HFF-Myc (cell line): ENCODE results near the gene PRKCE.

Experiments
- DNase-seq: peaks from one replicate; pipeline ENCODE4 v3.0.0-alpha.2; 2011; ENCODE audit warnings: low read depth; ENCODE audit errors: extremely low read depth
- H3K4me3 ChIP-seq: replicated peaks from 2 replicates; pipeline ENCODE4 v1.5.1; 2011; ENCODE audit warnings: low read depth, mild to moderate bottlenecking, control low read depth, low read length
- TF ChIP-seq, protein P1 (sequence below): IDR thresholded peaks from 2 replicates; pipeline ENCODE4 v1.5.1; 2012; ENCODE audit warnings: mild to moderate bottlenecking, low read depth, low read length, control low read depth; ENCODE audit errors: missing control alignments

Gene PRKCE

DNA sequence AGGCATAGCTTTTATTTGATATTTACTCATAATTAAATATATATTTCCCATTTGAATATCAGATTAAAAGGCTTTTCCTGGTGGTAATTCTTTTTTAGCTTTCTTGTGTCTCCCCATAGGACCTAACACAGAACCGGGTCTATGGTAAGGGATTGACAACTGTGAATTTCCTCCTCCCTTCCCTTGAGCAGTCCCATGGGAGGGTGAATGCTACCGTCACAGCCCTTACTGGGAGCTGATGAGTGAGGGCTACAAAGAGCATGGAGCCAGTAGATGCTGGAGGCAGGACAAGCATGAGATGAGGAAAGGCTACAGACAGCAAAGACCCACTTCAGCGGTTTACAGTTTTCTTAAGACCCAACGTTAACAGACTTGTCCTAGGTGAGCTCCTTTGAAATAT is 475.1 kb downstream of the PRKCE start:
- no peak overlapping the region for H3K4me3 ChIP-seq
- DNase-seq, result no peak
- TF ChIP-seq, protein P1, sequence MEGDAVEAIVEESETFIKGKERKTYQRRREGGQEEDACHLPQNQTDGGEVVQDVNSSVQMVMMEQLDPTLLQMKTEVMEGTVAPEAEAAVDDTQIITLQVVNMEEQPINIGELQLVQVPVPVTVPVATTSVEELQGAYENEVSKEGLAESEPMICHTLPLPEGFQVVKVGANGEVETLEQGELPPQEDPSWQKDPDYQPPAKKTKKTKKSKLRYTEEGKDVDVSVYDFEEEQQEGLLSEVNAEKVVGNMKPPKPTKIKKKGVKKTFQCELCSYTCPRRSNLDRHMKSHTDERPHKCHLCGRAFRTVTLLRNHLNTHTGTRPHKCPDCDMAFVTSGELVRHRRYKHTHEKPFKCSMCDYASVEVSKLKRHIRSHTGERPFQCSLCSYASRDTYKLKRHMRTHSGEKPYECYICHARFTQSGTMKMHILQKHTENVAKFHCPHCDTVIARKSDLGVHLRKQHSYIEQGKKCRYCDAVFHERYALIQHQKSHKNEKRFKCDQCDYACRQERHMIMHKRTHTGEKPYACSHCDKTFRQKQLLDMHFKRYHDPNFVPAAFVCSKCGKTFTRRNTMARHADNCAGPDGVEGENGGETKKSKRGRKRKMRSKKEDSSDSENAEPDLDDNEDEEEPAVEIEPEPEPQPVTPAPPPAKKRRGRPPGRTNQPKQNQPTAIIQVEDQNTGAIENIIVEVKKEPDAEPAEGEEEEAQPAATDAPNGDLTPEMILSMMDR, result no peak

DNA sequence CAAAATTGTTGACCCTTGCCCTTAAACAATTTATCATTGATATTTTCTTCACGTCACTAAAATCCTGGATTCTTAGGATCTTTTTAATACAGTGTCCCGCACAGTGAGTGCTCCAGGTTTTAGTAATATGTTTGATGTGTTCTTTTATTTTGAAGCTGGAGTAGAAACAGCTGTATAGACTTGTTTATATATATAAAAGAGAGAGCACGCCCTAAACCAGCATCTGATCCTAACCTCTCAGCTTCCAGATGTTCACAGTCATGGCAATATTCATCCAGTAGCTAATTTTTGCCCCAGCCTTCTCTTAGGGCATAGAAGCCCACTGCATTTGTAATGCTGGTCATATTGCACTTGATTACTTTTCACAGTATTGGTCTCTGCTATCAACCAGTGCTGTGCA is 475.7 kb downstream of the PRKCE start:
- no peak overlapping the region for H3K4me3 ChIP-seq
- TF ChIP-seq, protein P1, result no peak
- no peak for DNase-seq

DNA sequence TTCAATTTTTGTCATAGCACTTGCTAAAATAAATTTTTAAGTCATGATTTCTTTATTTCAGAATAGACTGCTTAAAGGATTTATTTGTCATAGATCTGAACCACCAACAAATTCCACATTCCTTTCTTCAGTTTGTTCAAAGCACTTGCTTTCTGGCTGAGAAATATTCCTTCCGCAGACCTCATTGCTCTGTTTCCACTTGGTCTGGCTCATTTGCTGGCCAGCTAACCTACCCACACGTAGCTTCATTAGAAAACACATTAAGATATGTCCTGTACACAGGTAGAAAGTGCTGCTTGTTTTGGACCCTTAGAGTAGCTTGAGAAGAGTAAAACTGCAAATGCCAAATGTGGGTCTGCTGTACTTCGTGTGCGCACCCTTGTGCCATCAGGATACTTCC is 479.0 kb downstream of the PRKCE start:
- no peak overlapping the region for H3K4me3 ChIP-seq
- TF ChIP-seq, protein P1, result no peak
- no peak for DNase-seq

DNA sequence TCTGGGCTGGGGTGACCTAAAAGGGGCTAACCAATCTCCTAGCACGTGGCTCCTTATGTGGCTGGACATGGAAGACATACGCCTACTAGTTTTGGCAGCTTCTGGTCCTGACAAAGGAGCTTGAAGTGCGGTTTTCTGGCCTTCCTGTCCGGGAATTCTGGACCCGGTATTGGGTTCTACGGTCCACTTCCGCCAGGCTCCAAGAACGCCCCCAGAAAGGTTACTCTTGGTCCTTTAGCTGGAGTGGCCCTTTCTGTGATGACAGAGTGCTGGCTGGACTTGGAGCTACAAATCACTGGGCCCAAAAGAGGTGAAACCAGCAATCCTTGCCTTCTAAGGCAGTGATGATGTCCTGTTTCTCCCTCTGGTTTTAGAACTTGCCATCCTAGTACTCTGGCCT is 481.5 kb downstream of the PRKCE start:
- no peak overlapping the region for H3K4me3 ChIP-seq
- TF ChIP-seq, protein P1, result no peak
- no peak for DNase-seq

DNA sequence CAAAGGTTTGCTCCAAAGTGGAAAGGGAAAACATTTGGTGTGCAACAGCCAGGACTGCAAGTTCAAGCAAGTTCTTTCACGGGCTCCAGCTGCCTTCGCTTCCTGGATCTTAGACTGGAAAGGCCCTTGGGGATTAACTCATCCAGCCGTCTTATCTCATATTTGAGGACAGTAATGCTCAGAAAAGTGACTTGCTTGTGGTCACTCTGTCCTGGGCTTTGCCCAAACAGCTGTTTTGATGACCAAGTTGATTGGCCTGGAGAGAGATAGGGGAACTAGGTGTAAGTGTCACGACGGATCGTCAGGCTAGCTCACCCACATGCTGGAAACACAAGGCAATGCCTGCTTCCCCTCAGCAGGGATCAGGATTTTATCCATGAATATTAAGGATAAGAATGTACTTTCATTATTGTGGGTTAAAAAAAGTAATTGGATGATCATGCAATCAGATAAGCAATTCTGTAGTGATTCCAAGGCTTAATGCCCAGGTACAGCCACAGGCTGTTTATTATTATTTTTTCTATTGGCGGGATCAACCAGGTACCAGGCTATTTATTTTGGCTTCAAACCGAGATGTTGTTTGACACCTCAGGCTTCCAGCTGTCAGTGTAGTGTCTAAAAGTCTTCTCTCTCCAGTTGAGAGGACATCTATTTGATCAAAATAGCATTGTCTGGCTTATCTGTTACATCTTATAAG is 483.2 kb downstream of the PRKCE start:
- TF ChIP-seq, protein P1, result no peak
- no peak for DNase-seq
- no peak overlapping the region for H3K4me3 ChIP-seq

DNA sequence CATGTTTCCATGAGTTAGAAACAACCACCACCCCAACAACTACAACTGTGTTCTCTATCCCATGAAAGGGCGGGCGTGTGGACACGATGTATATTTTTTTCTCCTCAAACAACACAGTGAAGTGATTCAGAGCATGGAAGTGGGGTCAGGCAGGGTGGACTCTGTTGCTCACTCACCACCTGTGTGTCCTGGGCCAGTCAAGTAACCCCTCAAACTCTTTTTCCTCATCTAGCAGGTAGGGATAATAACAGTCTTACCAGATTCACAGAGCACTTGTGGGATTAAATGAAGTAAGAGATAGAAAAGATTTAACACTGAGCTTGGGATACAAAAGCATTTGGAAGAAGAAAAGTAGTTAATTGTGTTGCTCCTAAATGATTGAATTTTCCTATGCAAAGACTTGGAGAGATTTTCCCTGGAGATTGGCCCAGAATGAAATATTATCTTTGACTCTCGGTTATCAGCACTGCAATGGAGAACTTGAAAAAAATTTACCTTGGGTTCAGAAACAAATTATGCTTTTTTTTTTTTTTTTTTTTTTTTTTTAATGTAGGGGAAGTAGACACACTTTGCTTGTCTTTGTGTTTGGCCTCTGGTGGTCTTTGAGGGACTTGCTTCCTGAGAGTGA is 483.9 kb downstream of the PRKCE start:
- no peak overlapping the region for H3K4me3 ChIP-seq
- no peak for DNase-seq
- TF ChIP-seq, protein P1, result no peak
